Right lobe of liver (tissue), 4 donors: ENCODE data around the gene CMTM5.
"Not testable (repeated sequence)": the region's sequence is repeated elsewhere in the genome, so short reads cannot be mapped to it uniquely, and the experiment has no call there.

Experiments used
- POLR2A ChIP-seq: fragments of 450-650 bp; IDR thresholded peaks from one replicate; pipeline ENCODE4 v1.6.1; 2017; ENCODE audit warnings: antibody characterized with exemption, mild to moderate bottlenecking
- TF ChIP-seq, protein P1 (sequence below), 4 donors: fragments of 200-600 bp in 3 of 4; fragments of 450-650 bp in 1 of 4; IDR thresholded peaks; one replicate each; pipeline versions ENCODE4 v1.5.1 to v1.8.0; 2016 to 2022; ENCODE audit warnings: antibody characterized with exemption in 4 of 4, mild to moderate bottlenecking in 2 of 4
- donor health status: DM: no; HTN: no; CAD: no.
- donor health status: DM: no; HTN: no; CAD: no.
- donor health status: DM: no; HTN: yes; CAD: no.

DNA sequence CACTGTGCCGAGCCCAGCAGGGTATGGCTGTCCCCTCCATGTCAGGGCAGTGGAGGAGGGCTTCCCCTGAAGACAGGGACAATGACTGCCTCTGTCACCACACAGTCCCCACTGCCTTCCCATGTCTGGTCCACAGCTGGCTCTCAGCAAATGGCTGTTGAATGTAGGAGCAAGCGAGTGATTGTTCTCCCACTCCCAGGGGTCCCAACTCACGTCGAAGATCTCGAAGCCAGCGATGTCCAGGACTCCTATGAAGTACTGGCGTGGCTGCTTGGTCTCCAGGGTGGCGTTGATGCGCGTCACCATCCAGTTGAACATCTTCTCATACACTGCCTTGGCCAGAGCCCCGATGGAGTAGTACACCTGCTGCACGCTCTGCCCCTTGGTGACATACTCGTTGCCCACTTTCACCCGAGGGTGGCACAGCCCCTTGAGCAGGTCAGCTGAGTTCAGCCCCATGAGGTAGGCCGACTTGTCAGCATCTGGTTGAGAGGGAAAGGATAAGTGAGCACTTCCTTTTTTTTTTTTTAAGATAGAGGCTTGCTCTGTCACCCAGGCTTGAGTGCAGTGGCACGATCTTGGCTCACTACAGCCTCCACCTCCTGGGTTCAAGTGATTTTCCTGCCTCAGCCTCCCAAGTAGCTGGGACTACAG, 23.8 kb downstream of the CMTM5 start:
- TF ChIP-seq POLR2A, result not testable (repeated sequence)
- TF ChIP-seq, protein P1, sequence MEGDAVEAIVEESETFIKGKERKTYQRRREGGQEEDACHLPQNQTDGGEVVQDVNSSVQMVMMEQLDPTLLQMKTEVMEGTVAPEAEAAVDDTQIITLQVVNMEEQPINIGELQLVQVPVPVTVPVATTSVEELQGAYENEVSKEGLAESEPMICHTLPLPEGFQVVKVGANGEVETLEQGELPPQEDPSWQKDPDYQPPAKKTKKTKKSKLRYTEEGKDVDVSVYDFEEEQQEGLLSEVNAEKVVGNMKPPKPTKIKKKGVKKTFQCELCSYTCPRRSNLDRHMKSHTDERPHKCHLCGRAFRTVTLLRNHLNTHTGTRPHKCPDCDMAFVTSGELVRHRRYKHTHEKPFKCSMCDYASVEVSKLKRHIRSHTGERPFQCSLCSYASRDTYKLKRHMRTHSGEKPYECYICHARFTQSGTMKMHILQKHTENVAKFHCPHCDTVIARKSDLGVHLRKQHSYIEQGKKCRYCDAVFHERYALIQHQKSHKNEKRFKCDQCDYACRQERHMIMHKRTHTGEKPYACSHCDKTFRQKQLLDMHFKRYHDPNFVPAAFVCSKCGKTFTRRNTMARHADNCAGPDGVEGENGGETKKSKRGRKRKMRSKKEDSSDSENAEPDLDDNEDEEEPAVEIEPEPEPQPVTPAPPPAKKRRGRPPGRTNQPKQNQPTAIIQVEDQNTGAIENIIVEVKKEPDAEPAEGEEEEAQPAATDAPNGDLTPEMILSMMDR (IDR thresholded peaks at IDR 0.05), result not testable (repeated sequence)
